ENCODE data around the gene GJC1.

The GJC1 gene

DNA sequence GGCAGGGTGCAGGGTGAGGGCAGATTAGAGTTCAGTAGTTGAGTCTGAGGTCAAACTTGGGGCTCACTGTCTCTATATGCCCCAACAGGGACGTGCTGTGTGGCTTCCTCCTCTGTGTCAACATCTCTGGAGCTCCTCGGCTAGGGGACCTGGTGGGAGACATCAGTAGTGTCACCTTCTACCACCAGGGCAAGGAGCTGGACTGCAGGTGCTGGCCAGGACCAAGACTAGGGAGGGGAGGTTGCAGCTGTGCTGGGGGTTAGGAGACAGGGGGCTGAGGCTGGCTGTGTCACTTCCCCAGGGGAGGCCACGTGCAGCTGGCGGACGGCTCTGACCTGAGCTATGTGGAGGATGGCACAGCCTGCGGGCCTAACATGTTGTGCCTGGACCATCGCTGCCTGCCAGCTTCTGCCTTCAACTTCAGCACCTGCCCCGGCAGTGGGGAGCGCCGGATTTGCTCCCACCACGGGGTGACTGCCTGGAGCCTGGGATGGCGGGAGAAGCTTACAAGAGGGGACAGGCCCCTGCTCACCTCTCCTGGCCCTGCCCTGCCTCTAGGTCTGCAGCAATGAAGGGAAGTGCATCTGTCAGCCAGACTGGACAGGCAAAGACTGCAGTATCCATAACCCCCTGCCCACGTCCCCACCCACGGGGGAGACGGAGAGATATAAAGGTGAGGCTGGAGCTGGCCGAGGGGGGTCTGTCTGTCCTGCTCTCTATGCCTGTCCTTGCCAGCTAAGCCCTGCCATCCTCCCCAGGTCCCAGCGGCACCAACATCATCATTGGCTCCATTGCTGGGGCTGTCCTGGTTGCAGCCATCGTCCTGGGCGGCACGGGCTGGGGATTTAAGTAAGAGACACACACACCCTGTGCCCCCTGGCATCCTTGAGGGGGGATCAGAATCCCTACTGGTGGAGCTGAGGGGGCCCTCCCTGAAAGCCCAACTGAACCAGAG lies 52.4 kb downstream of the GJC1 start:
- TF ChIP-seq, protein P1, sequence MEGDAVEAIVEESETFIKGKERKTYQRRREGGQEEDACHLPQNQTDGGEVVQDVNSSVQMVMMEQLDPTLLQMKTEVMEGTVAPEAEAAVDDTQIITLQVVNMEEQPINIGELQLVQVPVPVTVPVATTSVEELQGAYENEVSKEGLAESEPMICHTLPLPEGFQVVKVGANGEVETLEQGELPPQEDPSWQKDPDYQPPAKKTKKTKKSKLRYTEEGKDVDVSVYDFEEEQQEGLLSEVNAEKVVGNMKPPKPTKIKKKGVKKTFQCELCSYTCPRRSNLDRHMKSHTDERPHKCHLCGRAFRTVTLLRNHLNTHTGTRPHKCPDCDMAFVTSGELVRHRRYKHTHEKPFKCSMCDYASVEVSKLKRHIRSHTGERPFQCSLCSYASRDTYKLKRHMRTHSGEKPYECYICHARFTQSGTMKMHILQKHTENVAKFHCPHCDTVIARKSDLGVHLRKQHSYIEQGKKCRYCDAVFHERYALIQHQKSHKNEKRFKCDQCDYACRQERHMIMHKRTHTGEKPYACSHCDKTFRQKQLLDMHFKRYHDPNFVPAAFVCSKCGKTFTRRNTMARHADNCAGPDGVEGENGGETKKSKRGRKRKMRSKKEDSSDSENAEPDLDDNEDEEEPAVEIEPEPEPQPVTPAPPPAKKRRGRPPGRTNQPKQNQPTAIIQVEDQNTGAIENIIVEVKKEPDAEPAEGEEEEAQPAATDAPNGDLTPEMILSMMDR (IDR thresholded peaks at IDR 0.05), result no peak

DNA sequence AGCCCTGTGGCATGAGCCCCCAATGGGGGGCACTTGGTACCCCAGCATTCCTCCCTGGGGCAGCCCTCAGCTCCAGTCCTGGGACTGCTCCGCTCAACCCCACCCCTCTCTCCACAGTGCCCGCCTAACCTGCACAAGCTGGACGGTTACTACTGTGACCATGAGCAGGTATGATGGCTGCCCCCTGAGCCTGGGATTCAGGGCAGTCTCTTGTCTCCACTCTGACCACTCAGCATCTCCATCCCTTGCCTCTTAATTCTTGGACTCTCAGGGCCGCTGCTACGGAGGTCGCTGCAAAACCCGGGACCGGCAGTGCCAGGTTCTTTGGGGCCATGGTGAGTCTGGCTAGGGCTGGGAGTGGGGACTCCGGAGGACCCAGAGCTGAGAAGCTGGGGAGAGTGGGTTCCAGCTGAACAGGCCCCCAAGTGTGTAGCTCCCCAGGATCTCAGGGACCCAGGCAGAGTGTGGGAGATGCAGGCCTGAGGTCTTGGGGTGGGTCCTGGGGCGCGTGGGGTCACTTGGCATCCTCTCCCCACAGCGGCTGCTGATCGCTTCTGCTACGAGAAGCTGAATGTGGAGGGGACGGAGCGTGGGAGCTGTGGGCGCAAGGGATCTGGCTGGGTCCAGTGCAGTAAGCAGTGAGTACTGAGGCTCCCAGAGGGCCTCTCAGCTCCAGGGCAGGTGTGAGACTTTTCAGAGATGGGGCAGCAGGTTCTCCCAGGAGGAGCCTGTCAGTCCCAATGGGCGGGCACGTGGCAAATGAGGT lies 53.3 kb downstream of the GJC1 start:
- TF ChIP-seq, protein P1 (IDR thresholded peaks at IDR 0.05), result no peak

- TF ChIP-seq, protein P1 (IDR thresholded peaks at IDR 0.05), result no peak
These were observed 54.1 kb downstream of the GJC1 start for GRCh38 chr17:44775838-44776621.

GRCh38 chr17:44775136-44775837 lies 54.8 kb downstream of the GJC1 start:
- TF ChIP-seq, protein P1 (IDR thresholded peaks at IDR 0.05), result peak; percentile 2; the same call in 1 of the 2 replicates

DNA sequence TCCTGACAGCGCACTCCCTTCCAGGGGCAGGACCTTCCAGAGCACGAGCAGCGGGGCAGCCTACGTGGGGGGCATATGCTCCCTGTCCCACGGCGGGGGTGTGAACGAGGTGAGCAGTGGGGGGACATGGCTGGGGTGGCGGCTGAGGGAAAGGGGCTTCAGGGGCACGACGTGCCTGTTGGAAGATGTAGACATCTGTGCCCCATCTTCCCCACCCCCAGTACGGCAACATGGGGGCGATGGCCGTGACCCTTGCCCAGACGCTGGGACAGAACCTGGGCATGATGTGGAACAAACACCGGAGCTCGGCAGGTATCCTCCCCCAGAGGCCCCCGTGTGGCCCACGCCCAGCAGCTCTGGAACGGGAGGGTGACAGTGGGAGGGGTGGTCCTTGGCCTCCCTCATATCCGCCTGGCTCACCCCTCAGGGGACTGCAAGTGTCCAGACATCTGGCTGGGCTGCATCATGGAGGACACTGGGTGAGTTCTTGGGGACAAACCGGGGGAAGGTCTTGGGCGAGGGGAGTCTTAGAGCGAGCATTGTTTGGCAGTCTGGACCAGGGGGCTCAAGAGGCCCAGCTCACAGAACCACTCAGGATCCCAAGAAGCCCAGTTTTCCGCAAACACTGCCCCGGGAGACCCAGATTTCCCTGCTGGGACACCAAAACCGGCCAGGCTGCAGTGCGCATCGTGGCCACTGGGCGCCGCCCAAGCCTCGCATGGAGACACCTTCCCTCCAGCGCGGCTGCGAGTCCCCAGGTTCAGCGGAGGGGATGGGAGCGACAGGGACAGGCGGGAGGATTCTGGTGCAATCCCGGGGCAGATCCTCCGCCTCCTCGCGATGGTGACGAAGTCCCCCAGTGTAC lies 55.6 kb downstream of the GJC1 start:
- TF ChIP-seq, protein P1 (IDR thresholded peaks at IDR 0.05), result peak; percentile 94

DNA sequence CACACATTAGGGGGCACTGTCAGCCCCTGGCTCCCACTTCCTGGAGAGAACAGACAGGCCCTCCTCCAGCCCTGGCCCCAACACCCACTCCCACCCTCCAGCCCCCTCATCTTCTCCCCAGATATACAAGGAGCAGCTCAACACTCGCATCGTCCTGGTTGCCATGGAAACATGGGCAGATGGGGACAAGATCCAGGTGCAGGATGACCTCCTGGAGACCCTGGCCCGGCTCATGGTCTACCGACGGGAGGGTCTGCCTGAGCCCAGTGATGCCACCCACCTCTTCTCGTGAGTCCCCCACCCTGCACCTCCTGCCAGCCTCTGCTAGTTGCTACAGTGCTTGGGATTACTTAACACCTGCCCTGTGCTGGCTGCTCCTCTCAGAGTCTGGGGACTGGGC lies 56.9 kb downstream of the GJC1 start:
- TF ChIP-seq, protein P1 (IDR thresholded peaks at IDR 0.05), result no peak

All from LNCAP (cell line).